ENCODE results near the gene MC1R.
A peak's percentile ranks its signal among the peaks of the same experiment; 100 is the strongest.
"Not testable (repeated sequence)": the region's sequence is repeated elsewhere in the genome, so short reads cannot be mapped to it uniquely, and the experiment has no call there.

The MC1R gene

DNA sequence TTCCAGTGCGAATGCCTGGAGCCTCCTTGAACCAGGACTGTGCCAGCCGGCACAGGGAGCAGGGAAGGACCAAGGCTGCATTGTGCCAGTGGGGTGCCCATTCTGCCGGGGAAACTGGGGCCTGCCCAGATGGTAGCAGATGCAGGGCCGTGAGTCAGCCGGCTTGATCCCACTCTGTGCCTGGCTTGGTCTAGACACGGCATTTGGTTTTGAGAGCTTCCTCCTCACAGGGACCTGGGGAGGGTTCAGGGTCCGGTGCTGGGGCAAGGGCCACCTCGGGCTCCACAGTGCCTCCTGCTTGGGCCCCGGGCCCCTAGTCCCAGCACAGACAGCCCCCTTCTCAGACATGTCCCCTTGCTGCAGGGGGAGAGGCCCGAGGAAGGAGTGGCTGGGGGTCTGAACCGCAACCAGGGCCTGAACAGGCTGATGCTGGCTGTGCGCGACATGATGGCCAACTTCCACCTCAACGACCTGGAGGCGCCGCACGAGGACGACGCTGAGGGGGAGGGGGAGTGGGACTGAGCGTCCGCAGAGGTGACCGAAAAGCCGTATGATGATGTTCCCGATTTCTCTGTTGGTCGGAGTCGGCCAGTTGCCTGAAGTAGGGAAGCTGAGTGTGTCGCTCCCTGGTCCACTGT is 7.8 kb upstream of the MC1R start:
- H3K4me3 ChIP-seq (ENCODE audit: low read length) = no peak overlapping the region
- no peak for DNase-seq (ENCODE audit: low read depth, low spot score)

DNA sequence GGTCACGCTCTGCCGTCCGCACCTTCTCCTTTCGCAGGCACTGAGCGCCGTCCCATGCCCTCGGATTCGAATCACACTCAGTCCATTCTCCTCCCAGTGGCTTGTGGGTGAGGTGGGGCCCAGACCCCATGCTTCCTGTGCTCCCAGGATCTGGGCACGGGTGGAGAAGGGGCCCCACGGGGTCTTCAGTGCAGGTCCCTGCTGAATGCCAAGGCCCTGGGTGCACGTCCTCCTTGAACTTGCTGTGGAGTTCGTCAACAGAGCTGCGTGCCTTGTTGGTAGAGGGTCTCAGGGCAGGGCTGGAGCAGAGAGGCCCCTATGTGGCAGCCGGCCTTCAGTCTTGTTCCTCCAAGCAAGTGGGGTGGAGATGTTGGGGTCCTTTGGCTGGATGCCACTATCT is 7.3 kb upstream of the MC1R start:
- no peak overlapping the region for H3K4me3 ChIP-seq (ENCODE audit: low read length)
- no peak for DNase-seq (ENCODE audit: low read depth, low spot score)

DNA sequence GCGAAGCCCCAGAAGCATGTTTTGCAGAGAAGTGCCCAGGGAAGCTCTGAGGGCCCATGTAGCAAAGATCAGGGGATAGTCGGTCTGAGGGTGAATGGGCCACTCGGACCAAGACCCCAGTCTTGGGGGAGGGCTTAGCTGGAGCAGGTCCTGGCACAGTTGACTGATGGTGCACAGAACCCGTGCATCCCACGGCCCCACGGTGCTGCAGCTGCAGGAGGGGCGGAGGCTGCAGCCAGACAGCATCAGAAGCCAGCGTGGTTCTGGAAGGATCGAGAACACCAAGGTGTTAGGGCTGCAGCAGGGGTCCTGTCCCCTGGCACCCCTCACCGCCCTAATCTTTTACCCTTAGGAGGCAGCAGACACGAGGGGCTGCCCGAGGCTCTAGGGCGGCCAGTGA is 6.5 kb upstream of the MC1R start:
- no peak overlapping the region for H3K4me3 ChIP-seq (ENCODE audit: low read length)
- DNase-seq (ENCODE audit: low read depth, low spot score) = no peak

DNA sequence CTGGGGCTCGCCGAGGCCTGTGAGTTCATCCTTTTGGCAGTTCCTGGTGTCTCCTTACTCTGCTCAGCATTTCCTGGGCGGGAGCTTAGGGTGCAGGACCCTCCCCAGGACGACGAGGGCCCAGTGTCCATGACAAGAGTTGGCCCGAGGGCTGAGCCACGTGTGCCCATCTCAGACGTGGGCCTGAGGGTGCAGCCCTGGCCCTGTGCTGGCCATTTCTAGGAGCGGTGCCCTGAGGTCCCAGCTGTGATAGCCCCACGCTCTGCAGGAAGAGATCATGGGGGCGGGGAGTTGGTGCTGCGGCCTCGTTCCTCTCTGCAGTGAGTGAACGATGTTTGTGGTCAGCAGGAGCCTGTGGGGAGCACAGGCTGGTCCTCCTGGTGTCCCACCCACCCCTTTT is 6.0 kb upstream of the MC1R start:
- no peak overlapping the region for H3K4me3 ChIP-seq (ENCODE audit: low read length)
- no peak for DNase-seq (ENCODE audit: low read depth, low spot score)

DNA sequence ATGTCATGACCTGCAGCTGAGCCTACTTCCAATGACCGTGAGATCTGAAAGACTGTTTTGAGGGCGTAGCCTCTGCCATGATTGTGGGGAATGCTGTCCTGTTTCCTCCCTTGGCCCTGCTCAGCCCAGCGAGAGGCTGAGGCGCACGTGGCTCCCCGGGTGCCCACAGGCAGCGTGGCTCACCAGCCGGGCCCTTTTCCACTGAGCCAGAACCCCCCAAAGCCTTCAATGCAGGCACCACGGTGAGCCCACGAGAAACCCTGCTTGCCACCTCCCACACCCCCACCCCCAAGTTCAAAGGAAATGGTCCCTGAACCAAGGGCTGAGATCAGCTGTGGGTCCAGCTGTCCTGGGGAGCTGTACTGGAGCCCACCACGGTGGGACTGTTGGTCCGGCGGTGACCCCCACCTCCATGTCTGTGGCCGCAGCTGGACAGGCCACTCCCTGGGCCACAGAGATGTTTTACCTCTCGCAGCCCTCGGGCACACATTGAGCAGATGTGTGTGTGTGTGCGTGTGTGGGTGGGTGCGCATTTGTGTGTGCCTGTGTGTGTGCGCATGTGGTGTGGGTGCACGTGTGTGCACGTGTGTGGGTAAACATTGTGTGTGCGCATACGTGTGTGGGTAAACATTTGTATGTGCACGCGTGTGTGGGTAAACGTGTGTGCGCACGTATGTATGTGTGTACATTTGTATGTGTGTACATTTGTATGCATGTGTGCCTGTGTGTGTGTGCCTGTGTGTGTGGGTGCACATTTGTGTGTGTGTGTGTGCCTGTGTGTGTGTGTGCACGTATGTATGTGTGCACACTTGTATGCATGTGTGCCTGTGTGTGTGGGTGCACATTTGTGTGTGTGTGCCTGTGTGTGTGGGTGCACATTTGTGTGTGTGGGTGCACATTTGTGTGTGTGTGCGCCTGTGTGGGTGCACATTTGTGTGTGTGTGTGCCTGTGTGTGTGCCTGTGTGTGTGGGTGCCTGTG is 5.0 kb upstream of the MC1R start:
- H3K4me3 ChIP-seq (ENCODE audit: low read length) = no peak overlapping the region
- no peak for DNase-seq (ENCODE audit: low read depth, low spot score)

DNA sequence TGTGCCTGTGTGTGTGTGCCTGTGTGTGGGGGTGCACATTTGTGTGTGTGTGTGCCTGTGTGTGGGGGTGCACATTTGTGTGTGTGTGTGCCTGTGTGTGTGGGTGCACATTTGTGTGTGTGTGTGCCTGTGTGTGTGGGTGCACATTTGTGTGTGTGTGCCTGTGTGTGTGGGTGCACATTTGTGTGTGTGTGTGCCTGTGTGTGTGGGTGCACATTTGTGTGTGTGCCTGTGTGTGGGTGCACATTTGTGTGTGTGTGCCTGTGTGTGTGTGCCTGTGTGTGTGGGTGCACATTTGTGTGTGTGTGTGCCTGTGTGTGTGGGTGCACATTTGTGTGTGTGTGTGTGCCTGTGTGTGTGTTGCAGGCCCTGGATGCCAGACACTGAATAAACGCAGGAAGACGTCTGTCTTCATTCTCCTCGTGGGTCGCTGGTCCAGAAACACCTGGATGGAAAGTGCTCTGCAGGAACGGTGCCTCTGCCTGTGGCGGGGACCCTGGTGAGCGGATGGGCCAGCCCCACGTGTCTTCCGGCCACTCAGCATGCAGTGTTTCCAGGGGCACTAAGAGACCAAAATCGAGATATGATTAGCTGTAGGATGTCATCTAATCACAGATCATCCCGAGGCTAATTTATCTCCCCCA is 3.9 kb upstream of the MC1R start:
- DNase-seq (ENCODE audit: low read depth, low spot score) = not testable (repeated sequence)

DNA sequence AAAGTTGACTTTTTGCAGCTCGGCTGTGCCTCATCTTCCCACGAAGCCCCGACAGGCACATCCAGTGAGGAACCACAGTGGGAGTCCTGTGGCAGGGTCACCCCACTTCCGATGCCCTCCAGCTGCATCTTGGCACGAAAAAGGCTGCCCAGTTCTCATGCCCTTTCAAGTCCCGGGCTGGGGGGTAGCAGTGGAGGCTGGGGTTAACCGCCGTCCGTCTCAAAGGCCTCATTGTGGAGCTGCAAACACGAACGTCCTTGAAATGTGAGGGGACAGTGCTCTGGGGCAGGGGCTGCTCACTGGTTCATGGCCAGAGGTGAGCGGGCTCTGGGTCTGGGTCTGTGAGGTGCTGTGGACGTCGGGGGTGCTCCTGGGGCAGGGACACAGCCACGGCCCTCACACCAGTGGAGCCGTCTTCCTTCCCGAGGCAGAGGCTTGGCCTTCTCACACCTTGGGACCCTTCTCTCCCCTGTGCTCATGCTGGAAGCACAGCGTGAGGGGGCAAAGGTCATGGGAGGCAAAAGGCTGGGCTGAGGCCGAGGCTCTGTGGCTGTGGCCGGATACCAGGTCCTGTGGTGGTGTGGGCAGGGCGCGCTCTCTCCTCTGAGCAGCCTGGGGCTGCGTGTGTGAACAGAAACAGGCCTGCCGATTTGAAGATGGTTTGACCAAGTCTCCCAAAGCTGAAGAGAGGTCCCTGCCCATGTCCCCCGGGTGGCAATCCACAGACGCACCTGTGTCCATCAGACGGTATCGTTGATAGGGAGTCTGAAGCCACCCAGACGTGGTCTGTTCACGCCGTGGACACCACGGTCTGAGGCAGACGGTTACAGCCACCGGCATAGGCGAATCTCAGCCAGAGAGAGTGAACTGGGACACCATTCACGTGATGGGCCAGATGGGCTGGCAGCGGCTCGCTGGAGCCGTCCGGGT is 3.1 kb upstream of the MC1R start:
- H3K4me3 ChIP-seq (ENCODE audit: low read length) = no peak overlapping the region
- no peak for DNase-seq (ENCODE audit: low read depth, low spot score)

More for the DNA sequence above, 3.9 kb upstream of the MC1R start:
- not testable (repeated sequence) for H3K4me3 ChIP-seq (ENCODE audit: low read length)

DNA sequence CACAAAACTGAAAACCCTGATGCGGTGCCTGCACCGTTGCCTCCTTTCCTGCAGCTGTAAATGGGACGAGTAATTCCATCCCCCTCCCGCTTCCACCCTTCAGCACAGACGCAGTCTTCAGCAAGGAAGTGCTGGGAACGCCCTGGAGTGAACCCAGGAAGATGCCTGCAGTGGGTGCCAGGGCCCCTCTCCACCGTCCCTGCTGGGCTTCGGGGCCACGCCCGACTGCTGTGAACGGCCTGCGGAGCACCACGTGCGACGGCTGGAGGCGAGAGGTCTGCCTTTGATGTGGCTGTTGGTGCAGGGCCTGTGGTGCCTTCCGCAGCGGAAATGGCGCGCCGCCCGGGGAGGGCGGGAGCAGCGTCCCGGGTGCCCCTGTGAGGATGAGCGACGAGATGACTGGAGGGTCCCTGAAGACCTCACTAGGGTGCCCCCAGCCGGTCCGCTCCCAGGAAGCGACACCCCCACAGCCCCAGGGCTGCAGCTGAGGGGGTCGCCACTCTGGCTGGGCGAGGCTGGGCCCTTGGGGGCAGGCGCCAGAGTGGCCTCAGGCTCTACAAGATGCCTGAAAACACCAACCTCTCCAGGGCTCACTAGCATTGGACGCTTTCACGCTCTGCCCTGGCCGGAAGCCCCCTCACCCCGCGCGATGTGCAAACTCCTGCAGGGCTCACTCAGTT is 749 bp upstream of the MC1R start:
- DNase-seq (ENCODE audit: low read depth, low spot score) = peak; percentile 93
- peak overlapping the region; percentile 52 for H3K4me3 ChIP-seq (ENCODE audit: low read length)

DNA sequence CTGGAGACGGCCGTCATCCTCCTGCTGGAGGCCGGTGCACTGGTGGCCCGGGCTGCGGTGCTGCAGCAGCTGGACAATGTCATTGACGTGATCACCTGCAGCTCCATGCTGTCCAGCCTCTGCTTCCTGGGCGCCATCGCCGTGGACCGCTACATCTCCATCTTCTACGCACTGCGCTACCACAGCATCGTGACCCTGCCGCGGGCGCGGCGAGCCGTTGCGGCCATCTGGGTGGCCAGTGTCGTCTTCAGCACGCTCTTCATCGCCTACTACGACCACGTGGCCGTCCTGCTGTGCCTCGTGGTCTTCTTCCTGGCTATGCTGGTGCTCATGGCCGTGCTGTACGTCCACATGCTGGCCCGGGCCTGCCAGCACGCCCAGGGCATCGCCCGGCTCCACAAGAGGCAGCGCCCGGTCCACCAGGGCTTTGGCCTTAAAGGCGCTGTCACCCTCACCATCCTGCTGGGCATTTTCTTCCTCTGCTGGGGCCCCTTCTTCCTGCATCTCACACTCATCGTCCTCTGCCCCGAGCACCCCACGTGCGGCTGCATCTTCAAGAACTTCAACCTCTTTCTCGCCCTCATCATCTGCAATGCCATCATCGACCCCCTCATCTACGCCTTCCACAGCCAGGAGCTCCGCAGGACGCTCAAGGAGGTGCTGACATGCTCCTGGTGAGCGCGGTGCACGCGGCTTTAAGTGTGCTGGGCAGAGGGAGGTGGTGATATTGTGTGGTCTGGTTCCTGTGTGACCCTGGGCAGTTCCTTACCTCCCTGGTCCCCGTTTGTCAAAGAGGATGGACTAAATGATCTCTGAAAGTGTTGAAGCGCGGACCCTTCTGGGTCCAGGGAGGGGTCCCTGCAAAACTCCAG is 1.1 kb downstream of the MC1R start:
- no peak for DNase-seq (ENCODE audit: low read depth, low spot score)
- no peak overlapping the region for H3K4me3 ChIP-seq (ENCODE audit: low read length)

DNA sequence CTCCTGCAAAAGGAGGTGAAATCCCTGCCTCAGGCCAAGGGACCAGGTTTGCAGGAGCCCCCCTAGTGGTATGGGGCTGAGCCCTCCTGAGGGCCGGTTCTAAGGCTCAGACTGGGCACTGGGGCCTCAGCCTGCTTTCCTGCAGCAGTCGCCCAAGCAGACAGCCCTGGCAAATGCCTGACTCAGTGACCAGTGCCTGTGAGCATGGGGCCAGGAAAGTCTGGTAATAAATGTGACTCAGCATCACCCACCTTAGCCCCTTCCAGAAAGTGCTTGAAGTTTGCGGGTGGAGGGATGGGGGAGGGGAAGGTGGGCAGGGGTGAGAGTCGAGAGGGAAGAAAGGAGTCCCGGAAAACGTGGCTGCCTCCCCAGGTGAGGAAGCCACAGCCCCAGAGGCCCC is 2.1 kb downstream of the MC1R start:
- H3K4me3 ChIP-seq (ENCODE audit: low read length) = no peak overlapping the region
- DNase-seq (ENCODE audit: low read depth, low spot score) = no peak

DNA sequence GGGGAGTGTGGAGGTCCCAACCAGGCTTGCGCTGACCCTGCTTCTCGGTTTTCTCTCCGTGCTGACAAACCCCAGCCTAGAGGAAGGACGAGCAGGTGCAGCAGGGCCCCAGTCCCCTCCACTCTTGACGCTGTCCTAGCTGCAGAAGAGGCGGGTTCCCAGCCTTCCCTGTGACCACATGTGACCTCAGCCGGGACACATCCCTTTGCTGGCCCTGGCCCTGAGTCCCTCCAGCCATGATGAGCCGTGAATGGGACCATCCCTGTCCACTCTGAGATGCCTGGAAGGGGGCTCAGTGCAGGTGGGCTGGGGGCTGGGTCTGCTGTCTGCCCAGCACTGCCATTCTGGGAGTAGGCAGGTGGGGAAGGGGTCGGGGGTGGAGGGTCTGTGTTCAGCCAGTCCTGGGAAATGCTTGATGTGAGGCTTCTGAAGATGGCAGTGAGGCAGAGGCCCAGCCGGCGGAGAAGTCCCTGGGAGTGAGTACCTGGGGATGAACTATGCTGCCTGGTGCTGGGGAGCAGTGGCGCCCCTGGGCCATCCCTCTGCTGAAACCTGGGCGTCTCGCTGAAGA is 2.6 kb downstream of the MC1R start:
- no peak overlapping the region for H3K4me3 ChIP-seq (ENCODE audit: low read length)
- DNase-seq (ENCODE audit: low read depth, low spot score) = no peak

DNA sequence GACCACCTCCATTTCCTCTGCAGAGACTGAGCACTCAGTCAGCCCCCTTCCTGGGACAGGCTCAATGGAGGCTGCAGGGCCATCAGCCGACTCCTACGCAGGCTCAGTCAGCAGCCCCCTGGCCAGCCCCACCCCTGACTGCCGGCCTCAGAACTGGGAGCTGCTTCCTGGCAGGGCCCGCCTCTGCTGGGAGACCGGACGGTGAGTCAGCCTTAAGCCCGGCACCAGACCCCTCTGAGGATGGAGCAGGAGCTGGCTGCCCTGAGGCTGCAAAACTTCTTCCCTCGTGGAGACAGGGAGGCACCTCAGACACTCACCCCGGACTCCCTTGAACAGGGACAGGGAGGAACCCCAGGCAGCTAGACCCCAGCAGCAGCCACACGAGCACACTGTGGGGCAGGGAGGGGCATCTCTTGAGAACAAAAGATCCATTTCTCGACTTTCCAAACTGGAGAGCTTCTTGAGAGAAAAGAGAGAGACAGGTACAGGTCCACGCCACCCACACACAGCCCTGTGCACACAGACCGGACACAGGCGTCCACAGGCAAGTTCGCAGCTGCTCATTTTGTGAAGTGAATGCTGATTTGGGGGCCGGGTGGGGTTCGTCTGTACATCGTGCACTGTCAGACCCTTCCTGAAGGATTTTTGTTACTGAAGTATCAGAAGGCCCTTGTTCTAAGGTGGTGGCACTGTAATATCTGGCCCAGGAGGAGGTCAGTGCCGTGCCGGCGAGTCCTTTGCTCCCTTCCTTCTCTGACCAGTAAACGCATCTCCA is 3.2 kb downstream of the MC1R start:
- no peak for DNase-seq (ENCODE audit: low read depth, low spot score)
- peak overlapping the region; percentile 65 for H3K4me3 ChIP-seq (ENCODE audit: low read length)

DNA sequence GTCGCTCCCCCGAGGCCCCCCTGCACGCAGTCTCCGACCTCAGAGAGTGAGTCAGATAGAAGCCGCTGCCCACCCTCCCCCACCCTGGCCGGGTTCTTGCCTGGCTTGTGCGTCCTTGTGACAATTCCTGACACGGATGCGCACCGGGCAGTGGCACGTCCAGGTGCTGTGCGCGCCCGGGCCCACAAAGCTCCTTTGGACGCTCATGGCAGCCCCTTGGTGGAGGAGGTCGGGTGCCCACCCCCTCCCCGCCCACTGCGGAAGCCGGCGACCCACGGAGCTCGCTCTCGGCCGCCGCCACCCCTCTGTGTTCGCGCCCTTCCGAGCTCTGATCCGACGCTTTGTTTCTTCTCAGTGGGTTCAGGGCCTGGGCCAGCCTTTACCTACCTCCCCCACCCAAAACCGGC is 3.8 kb downstream of the MC1R start:
- DNase-seq (ENCODE audit: low read depth, low spot score) = no peak
- H3K4me3 ChIP-seq (ENCODE audit: low read length) = peak overlapping the region; percentile 65

DNA sequence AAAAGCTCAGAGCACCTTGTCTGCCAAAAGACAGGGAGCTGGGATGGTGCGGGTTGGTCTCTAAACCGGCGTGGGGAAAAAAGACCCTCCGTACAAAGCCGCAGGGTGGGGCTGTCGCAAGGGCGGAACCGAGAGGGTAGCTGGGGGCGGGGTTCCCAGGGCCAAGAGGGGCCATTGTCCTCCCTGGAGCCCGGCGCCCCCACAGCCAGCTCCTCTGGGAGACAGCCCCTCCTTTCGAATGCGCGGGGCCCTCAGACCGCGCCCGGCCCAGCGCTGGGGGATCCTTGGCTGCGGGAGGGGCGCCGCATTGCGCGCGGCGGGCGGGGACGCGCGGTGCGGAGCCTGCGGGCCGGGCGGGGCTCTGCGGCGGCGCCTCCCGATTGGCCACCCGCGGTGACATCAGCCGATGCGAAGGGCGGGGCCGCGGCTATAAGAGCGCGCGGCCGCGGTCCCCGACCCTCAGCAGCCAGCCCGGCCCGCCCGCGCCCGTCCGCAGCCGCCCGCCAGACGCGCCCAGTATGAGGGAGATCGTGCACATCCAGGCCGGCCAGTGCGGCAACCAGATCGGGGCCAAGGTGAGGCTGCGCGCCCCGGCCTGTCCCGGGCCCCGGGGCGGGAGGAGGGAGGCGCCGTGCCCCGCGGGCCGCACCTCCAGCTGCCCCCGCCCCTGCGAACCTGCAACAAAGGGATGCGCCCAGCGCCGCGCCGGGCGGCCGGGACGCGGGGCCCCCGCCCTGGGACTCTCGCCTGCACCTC is 4.4 kb downstream of the MC1R start, which contains the start of gene TUBB3:
TSS of gene TUBB3 (plus strand) at position 459 of the 756 bp plus-strand sequence. CDS start at position 519, 60 bp downstream.
- DNase-seq (ENCODE audit: low read depth, low spot score) = peak; percentile 33
- peak within 1 kb of the TSS; percentile 65 for H3K4me3 ChIP-seq (ENCODE audit: low read length)

DNA sequence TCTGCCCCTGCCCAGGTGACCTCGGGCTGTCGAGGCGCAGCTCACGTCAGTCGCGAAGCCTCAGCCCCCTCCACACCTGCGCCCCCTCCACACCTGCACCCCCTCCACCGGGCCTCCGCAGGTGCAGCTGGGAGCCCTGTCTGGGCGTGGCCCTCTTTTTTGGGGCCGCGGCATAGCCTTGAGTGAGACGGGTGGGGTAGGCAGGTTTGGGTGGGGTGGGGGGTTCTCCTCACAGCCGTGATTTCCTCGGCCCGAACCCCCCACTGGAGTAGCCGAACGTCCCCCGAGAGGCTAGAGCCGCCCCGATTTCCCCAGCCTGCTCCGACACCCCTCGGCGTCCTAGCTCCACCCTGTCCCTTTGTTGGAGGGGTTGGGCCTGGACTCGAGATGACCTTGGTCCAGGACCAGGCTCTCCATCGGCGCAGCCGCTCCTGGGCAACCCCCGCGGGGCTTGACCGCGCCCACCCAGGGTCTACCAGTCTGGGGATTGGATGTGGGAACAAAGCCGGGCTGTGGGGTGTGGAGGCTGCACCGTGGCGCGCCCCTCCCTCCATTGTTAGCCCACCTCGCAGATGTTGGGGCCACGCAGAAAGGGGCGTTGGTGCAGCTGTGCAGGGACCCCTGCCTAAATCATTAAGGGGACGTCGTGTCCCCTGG is 5.1 kb downstream of the MC1R start:
- no peak for DNase-seq (ENCODE audit: low read depth, low spot score)
- peak overlapping the region; percentile 28 for H3K4me3 ChIP-seq (ENCODE audit: low read length)

All from Jurkat, Clone E6-1 (cell line).